ENCODE results near the gene SUGP1.
"Not testable (repeated sequence)": the region's sequence is repeated elsewhere in the genome, so short reads cannot be mapped to it uniquely, and the experiment has no call there.

Gene SUGP1

GRCh38 chr19:19260417-19261214 is 59.7 kb downstream of the SUGP1 start:
- no peak for DNase-seq

GRCh38 chr19:19259741-19260140 is 60.6 kb downstream of the SUGP1 start:
- DNase-seq: peak; percentile 38

- DNase-seq: no peak
Observed at GRCh38 chr19:19258589-19259338, 61.5 kb downstream of the SUGP1 start.

- no peak for DNase-seq
Observed at GRCh38 chr19:19257836-19258588, 62.3 kb downstream of the SUGP1 start.

- DNase-seq: peak; percentile 21
Observed at GRCh38 chr19:19257137-19257536, 63.2 kb downstream of the SUGP1 start.

GRCh38 chr19:19256072-19256969 is 64.0 kb downstream of the SUGP1 start:
- peak; percentile 45 for DNase-seq

- DNase-seq: not testable (repeated sequence)
Observed at GRCh38 chr19:19253409-19253808, 66.9 kb downstream of the SUGP1 start.

- no peak for DNase-seq
Observed at GRCh38 chr19:19250196-19250801, 70.0 kb downstream of the SUGP1 start.

GRCh38 chr19:19240476-19240875 is 79.8 kb downstream of the SUGP1 start:
- no peak for DNase-seq

- no peak for DNase-seq
Observed at GRCh38 chr19:19239675-19240074, 80.6 kb downstream of the SUGP1 start.

- DNase-seq: peak; percentile 71
Observed at GRCh38 chr19:19238126-19238894, 82.0 kb downstream of the SUGP1 start.

- no peak for DNase-seq
Observed at GRCh38 chr19:19236173-19236572, 84.1 kb downstream of the SUGP1 start.

- DNase-seq: no peak
Observed at GRCh38 chr19:19234220-19234816, 86.0 kb downstream of the SUGP1 start.

GRCh38 chr19:19232261-19232721 is 88.0 kb downstream of the SUGP1 start:
- DNase-seq: peak; percentile 17

GRCh38 chr19:19230999-19231398 is 89.3 kb downstream of the SUGP1 start:
- DNase-seq: no peak

GRCh38 chr19:19229701-19230100 is 90.6 kb downstream of the SUGP1 start:
- no peak for DNase-seq

GRCh38 chr19:19227217-19227616 is 93.1 kb downstream of the SUGP1 start:
- DNase-seq: no peak

GRCh38 chr19:19226663-19227062 is 93.6 kb downstream of the SUGP1 start:
- no peak for DNase-seq

GRCh38 chr19:19226204-19226603 is 94.1 kb downstream of the SUGP1 start:
- DNase-seq: no peak

All from NCI-H146 (cell line).